ENCODE results near the gene FLYWCH1. TPM values are rescaled to one million over a fixed set of nuclear protein-coding genes. Genes with fewer than 3 reads are reported as not detected.

FLYWCH1 gene
- total RNA-seq: 10.9 TPM

GRCh38 chr16:2911638-2912329 is at the start of gene FLYWCH1:
Gene FLYWCH1, plus strand, starts transcription at chr16:2911931. Its CDS starts 17,755 bp downstream, at chr16:2929686.
- DNase-seq: peak; percentile 97

- DNase-seq: no peak
These were observed 46.1 kb upstream of the FLYWCH1 start for GRCh38 chr16:2865651-2866050.

- DNase-seq: no peak
These were observed 45.3 kb upstream of the FLYWCH1 start for GRCh38 chr16:2866431-2866830.

GRCh38 chr16:2867661-2867986 is 44.1 kb upstream of the FLYWCH1 start:
- no peak for DNase-seq

GRCh38 chr16:2867987-2868789 is 43.5 kb upstream of the FLYWCH1 start:
- peak; percentile 87 for DNase-seq

- no peak for DNase-seq
These were observed 39.8 kb upstream of the FLYWCH1 start for GRCh38 chr16:2871926-2872325.

- no peak for DNase-seq
These were observed 37.5 kb upstream of the FLYWCH1 start for GRCh38 chr16:2874032-2874911.

- DNase-seq: peak; percentile 23
These were observed 36.8 kb upstream of the FLYWCH1 start for GRCh38 chr16:2874912-2875362.

GRCh38 chr16:2879854-2880508 is 31.8 kb upstream of the FLYWCH1 start:
- no peak for DNase-seq

GRCh38 chr16:2881783-2882649 is 29.7 kb upstream of the FLYWCH1 start:
- no peak for DNase-seq

- peak; percentile 97 for DNase-seq
These were observed 28.9 kb upstream of the FLYWCH1 start, which contains the start of gene FLYWCH2 for GRCh38 chr16:2882650-2883457. Gene FLYWCH2, plus strand, starts transcription at chr16:2883215. Its CDS starts 13,235 bp downstream, at chr16:2896450.

- DNase-seq: no peak
These were observed 28.2 kb upstream of the FLYWCH1 start for GRCh38 chr16:2883458-2883908.

GRCh38 chr16:2884041-2884451 is 27.7 kb upstream of the FLYWCH1 start:
- DNase-seq: no peak

GRCh38 chr16:2894231-2894630 is 17.5 kb upstream of the FLYWCH1 start:
- DNase-seq: no peak

- DNase-seq: no peak
These were observed 15.9 kb upstream of the FLYWCH1 start for GRCh38 chr16:2895813-2896212.

- DNase-seq: no peak
These were observed 15.2 kb upstream of the FLYWCH1 start for GRCh38 chr16:2896480-2897010.

GRCh38 chr16:2897110-2897509 is 14.6 kb upstream of the FLYWCH1 start:
- DNase-seq: no peak

- no peak for DNase-seq
These were observed 12.7 kb upstream of the FLYWCH1 start for GRCh38 chr16:2898831-2899563.

GRCh38 chr16:2899564-2900072 is 12.1 kb upstream of the FLYWCH1 start:
- no peak for DNase-seq

Data from skin of body (tissue), 2 donors.